A673 (cell line): Measurements from ENCODE around the gene TRMT5.

Experiments
- EZH2 ChIP-seq: fragments of 200-600 bp; sonication (generic); IDR thresholded peaks from 2 replicates; pipeline ENCODE4 v1.6.1; 2017; ENCODE audit warnings: borderline replicate concordance, low read depth, mild to moderate bottlenecking, mixed read lengths, antibody characterized with exemption, low read length; ENCODE audit not compliant: poor library complexity, severe bottlenecking
- TF ChIP-seq, protein P1 (sequence below): fragments of 300-800, 200-600 bp; sonication (generic); conservative IDR thresholded peaks from 2 replicates; pipeline ENCODE4 v1.5.1; 2017; ENCODE audit warnings: low read depth, mild to moderate bottlenecking, antibody characterized with exemption, low read length, moderate library complexity, mixed read lengths

GRCh38 chr14:60926002-60926401, 54.9 kb downstream of the TRMT5 start:
- TF ChIP-seq, protein P1, sequence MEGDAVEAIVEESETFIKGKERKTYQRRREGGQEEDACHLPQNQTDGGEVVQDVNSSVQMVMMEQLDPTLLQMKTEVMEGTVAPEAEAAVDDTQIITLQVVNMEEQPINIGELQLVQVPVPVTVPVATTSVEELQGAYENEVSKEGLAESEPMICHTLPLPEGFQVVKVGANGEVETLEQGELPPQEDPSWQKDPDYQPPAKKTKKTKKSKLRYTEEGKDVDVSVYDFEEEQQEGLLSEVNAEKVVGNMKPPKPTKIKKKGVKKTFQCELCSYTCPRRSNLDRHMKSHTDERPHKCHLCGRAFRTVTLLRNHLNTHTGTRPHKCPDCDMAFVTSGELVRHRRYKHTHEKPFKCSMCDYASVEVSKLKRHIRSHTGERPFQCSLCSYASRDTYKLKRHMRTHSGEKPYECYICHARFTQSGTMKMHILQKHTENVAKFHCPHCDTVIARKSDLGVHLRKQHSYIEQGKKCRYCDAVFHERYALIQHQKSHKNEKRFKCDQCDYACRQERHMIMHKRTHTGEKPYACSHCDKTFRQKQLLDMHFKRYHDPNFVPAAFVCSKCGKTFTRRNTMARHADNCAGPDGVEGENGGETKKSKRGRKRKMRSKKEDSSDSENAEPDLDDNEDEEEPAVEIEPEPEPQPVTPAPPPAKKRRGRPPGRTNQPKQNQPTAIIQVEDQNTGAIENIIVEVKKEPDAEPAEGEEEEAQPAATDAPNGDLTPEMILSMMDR, result no peak
- TF ChIP-seq EZH2, result no peak
